GM12872 (cell line): ENCODE measurements around the gene ARHGDIG.

ENCODE experiments used
- CTCF ChIP-seq: IDR thresholded peaks from 3 replicates; pipeline ENCODE4 v1.5.1; 2011; ENCODE audit warnings: low read depth, mild to moderate bottlenecking, low read length, moderate library complexity; ENCODE audit not compliant: insufficient read depth

The ARHGDIG gene

GRCh38 chr16:290015-290680 lies 9.8 kb downstream of the ARHGDIG start:
- no peak for TF ChIP-seq CTCF

DNA sequence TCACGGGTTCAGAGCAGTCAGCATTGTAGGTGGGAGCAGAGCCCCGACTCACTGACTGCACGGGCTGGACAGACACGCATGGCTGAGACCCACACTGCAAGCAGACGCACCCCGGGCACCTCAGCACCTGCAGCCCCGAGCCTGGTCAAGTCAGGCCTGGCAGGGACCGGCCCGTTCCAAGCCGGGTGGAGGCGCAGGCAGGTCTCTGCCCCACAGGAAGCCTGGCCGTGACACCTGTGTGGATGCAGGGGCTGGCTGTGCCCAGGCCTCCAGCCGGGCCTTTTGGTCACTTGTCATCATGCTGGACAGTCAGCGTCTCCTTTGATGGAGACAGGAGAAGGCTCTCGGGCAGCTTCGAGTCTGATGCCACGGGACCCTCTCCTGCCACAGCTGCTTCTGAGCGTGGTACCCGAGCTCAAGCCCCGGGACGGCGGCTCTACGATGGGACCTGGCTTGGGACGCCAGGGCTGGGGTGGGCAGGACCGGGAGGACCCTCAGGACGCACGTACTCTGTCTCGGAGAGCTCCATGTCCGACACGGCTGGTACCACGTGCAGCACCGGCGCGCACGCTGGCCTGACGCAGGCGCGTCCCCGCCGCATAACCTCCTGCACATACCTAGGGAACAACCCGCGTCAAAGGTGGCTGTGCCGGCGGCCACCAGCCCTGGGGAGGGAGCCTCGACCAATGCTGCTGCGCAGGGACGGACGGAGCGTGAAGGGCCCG lies 10.5 kb downstream of the ARHGDIG start:
- no peak for TF ChIP-seq CTCF

DNA sequence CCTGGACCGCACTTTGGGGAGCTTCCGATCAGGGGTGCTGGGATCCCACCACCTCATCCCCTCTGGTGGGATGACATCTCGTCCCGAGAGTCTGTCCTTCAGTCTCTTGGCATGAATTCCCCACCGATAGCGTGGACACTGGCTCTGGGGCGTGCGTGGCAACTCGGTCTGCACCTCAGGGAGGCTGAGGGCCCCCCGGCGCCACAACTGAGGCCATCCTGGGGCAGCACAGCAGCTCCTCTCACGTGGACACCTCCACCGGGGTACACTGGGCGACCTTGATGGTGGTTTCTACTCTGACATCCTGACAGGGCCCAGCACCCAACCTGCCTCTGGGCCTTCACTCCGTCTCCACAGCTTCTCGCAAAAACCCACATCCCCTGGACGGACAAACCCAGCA lies 11.1 kb downstream of the ARHGDIG start:
- TF ChIP-seq CTCF, result no peak

DNA sequence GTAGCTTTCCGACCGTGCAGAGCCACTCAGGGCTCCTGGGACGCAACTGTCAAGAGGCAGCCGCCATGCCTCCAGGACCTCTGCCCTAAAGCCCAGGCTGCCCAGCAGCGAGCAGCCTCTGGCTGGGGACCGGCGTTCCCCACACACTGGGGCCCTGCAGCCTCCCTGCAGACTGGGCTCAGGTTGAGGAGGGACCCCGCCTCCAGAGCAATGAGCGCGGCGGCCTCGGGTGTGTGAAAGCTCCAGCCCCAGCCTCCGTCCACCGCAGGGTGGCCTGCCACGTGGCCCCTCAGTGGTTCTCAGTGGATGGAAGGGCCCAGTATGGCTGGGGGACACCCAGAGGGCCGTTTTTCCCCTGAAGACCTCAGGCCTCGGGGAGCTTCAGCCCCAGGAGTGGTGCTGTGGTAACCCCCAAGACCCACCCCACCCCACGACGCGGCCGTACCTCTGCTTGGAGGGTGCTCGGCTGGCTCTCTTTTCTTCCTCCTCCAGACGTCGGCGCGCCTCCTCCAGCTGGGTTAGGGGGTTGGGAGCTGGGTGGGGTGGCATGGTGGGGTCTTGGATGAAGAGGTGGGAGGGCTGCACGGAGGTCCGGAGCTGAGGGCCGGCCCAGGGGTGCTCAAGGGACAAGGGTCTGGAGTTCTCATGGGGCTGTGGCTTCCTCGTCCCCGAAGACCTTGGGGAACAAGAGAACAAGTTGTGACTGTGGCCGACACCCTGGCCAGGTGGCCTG lies 12.8 kb downstream of the ARHGDIG start:
- no peak for TF ChIP-seq CTCF

DNA sequence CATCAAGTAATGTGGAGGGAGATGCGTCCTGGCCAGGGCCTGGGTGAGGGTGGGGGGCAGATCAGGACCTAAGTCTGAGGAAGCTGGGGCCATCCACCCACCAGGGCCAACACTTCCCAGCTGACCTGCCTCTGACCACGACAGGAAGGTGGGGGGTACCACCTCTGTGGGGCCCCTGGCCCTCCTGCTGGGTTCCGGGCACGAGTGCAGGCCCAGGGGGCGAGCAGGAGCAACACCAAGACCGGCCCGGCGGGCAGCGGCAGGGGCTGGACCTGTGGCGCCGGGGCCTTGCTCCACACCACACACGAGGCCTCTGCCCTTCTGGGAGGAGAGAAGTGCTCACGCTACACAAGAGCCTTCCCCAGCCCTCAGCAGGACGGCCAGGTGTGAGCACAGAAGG lies 15.9 kb downstream of the ARHGDIG start:
- TF ChIP-seq CTCF, result no peak

GRCh38 chr16:296806-297510 lies 16.6 kb downstream of the ARHGDIG start:
- no peak for TF ChIP-seq CTCF

DNA sequence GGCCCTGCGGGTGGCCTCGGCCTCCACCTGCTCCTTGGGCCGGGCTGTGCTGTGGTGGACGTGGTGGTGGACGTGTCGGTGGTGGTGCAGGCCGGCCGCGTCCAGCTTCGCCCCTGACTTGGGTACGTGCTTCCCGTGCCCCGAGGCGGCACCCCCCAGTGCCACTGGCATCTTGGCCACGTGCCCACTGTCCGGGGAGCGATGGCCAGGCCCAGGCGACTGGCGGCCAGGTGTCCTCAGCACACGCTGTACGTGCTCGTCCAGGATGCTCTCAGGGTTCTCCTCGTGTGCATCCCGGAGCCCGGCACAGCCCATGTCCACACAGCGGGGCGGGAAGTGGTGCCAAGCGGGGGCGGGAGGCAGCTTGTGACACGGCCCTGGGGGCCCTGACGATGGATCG lies 17.4 kb downstream of the ARHGDIG start:
- no peak for TF ChIP-seq CTCF
